Endothelial cell of umbilical vein (primary cell): ENCODE data around the gene CCL21.

Experiments used
- CTCF ChIP-seq, 2 donors: IDR thresholded peaks; 1 replicate in 1 of 2; 2 replicates in 1 of 2; pipeline ENCODE4 v1.5.1; 2011; ENCODE audit warnings: low read length in 2 of 2, mild to moderate bottlenecking in 2 of 2, moderate library complexity in 2 of 2, control low read depth in 1 of 2, inconsistent platforms in 1 of 2, low read depth in 1 of 2; ENCODE audit not compliant: insufficient read depth in 1 of 2; ENCODE audit errors: extremely low read depth in 1 of 2
- EZH2 ChIP-seq: IDR thresholded peaks from 2 replicates; pipeline ENCODE4 v1.6.1; 2012; ENCODE audit warnings: borderline replicate concordance, low read depth, mild to moderate bottlenecking, moderate library complexity, low read length, inconsistent platforms; ENCODE audit not compliant: severe bottlenecking
- GATA2 ChIP-seq: IDR thresholded peaks from 2 replicates; pipeline ENCODE4 v1.7.0; 2011; ENCODE audit warnings: low read depth, mild to moderate bottlenecking, moderate library complexity, mixed read lengths, low read length; ENCODE audit not compliant: insufficient read length, insufficient read depth
- JUN ChIP-seq: IDR thresholded peaks from 2 replicates; pipeline ENCODE4 v1.6.1; 2011; ENCODE audit warnings: borderline replicate concordance, low read depth; ENCODE audit not compliant: insufficient read length, insufficient read depth
- MAX ChIP-seq: IDR thresholded peaks from 2 replicates; pipeline ENCODE4 v1.6.1; 2011; ENCODE audit not compliant: insufficient read depth, insufficient read length
- POLR2A ChIP-seq: IDR thresholded peaks from 2 replicates; pipeline ENCODE4 v1.6.1; 2012; ENCODE audit warnings: low read depth, mild to moderate bottlenecking, control low read depth, low read length

GRCh38 chr9:34741628-34742027 lies 31.7 kb upstream of the CCL21 start:
- TF ChIP-seq POLR2A = no peak
- no peak for TF ChIP-seq CTCF (IDR thresholded peaks at IDR 0.05; ENCODE audit: extremely low read depth in 1 of 2, insufficient read depth in 1 of 2, low read depth in 1 of 2, low read length in 2 of 2)
- no peak for TF ChIP-seq MAX
- TF ChIP-seq JUN = no peak
- TF ChIP-seq EZH2 = no peak
- TF ChIP-seq GATA2 = no peak
